Neuronal stem cell (in vitro differentiated cells): ENCODE data around the gene HOXD13.

ENCODE experiments used
- DNase-seq: peaks from one replicate; pipeline ENCODE4 v3.0.0-alpha.2; 2013; ENCODE audit warnings: low spot score
- H2AFZ ChIP-seq: one replicate; pipeline ENCODE4 v1.6.1; 2013; ENCODE audit warnings: mild to moderate bottlenecking, low read length, inconsistent platforms
- H2AK5ac ChIP-seq: 2 replicates; pipeline ENCODE4 v1.6.1; 2013; ENCODE audit warnings: low read depth, mild to moderate bottlenecking, inconsistent platforms, low read length, moderate library complexity, mixed read lengths
- H2BK120ac ChIP-seq: 2 replicates; pipeline ENCODE4 v1.6.1; 2013; ENCODE audit warnings: low read depth, mild to moderate bottlenecking, inconsistent platforms, low read length, moderate library complexity, mixed read lengths
- H2BK12ac ChIP-seq: one replicate; pipeline ENCODE4 v1.6.1; 2013; ENCODE audit warnings: low read length, inconsistent platforms
- H2BK15ac ChIP-seq: 2 replicates; pipeline ENCODE4 v1.6.1; 2013; ENCODE audit warnings: mild to moderate bottlenecking, low read length, inconsistent platforms, mixed read lengths
- H2BK5ac ChIP-seq: one replicate; pipeline ENCODE4 v1.6.1; 2013; ENCODE audit warnings: inconsistent platforms, mild to moderate bottlenecking, low read length, moderate library complexity
- H3K14ac ChIP-seq: one replicate; pipeline ENCODE4 v1.6.1; 2013; ENCODE audit warnings: low read length, inconsistent platforms
- H3K18ac ChIP-seq: 2 replicates; pipeline ENCODE4 v1.6.1; 2013; ENCODE audit warnings: low read length, inconsistent platforms
- H3K23ac ChIP-seq: 2 replicates; pipeline ENCODE4 v1.6.1; 2013; ENCODE audit warnings: low read depth, mild to moderate bottlenecking, mixed read lengths, low read length, inconsistent platforms; ENCODE audit not compliant: poor library complexity
- H3K27ac ChIP-seq: replicated peaks from 3 replicates; pipeline ENCODE4 v1.5.1; 2013; ENCODE audit warnings: low read length, inconsistent platforms
- H3K27me3 ChIP-seq, 3 experiments: 2 replicates each; pipeline ENCODE4 v1.6.1; 2013; ENCODE audit warnings: low read length in 3 of 3, mild to moderate bottlenecking in 2 of 3, inconsistent platforms in 1 of 3, low read depth in 1 of 3, mixed read lengths in 1 of 3, moderate library complexity in 1 of 3; ENCODE audit not compliant: control insufficient read depth in 3 of 3, insufficient read depth in 3 of 3
- H3K36me3 ChIP-seq, 2 donors: replicated peaks in 1 of 2; 2 replicates each; pipeline ENCODE4 v1.6.1; 2013; ENCODE audit warnings: low read length in 2 of 2; ENCODE audit not compliant: control insufficient read depth in 2 of 2, insufficient read depth in 2 of 2
- H3K4ac ChIP-seq: 2 replicates; pipeline ENCODE4 v1.6.1; 2013; ENCODE audit warnings: inconsistent platforms, mild to moderate bottlenecking, low read length, moderate library complexity
- H3K4me1 ChIP-seq, 2 donors: 1 replicate in 1 of 2; 2 replicates in 1 of 2; pipeline ENCODE4 v1.6.1; 2013; ENCODE audit warnings: low read length in 2 of 2, low read depth in 1 of 2; ENCODE audit not compliant: control insufficient read depth in 2 of 2, insufficient read depth in 1 of 2
- H3K4me2 ChIP-seq: one replicate; pipeline ENCODE4 v1.6.1; 2013; ENCODE audit warnings: mild to moderate bottlenecking, low read length, inconsistent platforms; ENCODE audit not compliant: insufficient read depth, poor library complexity, severe bottlenecking
- H3K4me3 ChIP-seq, 2 donors: 2 replicates each; pipeline ENCODE4 v1.5.1; 2013; ENCODE audit warnings: low read length in 2 of 2, mild to moderate bottlenecking in 2 of 2, inconsistent platforms in 1 of 2, moderate library complexity in 1 of 2
- H3K79me1 ChIP-seq: one replicate; pipeline ENCODE4 v1.6.1; 2013; ENCODE audit warnings: low read depth, mild to moderate bottlenecking, inconsistent platforms, low read length, moderate library complexity
- H3K9ac ChIP-seq: one replicate; pipeline ENCODE4 v1.6.1; 2013; ENCODE audit warnings: mild to moderate bottlenecking, low read depth, low read length, inconsistent platforms; ENCODE audit not compliant: poor library complexity
- H3K9me3 ChIP-seq, 2 donors: replicated peaks in 1 of 2; 2 replicates each; pipeline versions ENCODE3 to v1.6.1; 2013; ENCODE audit warnings: low read length in 2 of 2, mild to moderate bottlenecking in 2 of 2, inconsistent platforms in 1 of 2, low read depth in 1 of 2, mixed read lengths in 1 of 2, moderate library complexity in 1 of 2; ENCODE audit not compliant: control insufficient read depth in 2 of 2, insufficient read depth in 1 of 2
- H4K8ac ChIP-seq: one replicate; pipeline ENCODE4 v1.6.1; 2013; ENCODE audit warnings: low read depth, mild to moderate bottlenecking, inconsistent platforms, low read length, moderate library complexity
- H4K91ac ChIP-seq: one replicate; pipeline ENCODE4 v1.6.1; 2013; ENCODE audit warnings: low read length, low read depth, mild to moderate bottlenecking, inconsistent platforms; ENCODE audit not compliant: poor library complexity
- WGBS, 2 donors: extraction: QIAGEN DNeasy Blood & Tissue Kit; methylation state at CpG; one replicate each; pipeline ENCODE4 v1.1.7; 2013; ENCODE audit warnings: missing lambda C conversion rate in 2 of 2, mixed read lengths in 1 of 2; ENCODE audit not compliant: insufficient read length in 2 of 2, insufficient replicate concordance in 1 of 2; ENCODE audit errors: extremely low coverage in 2 of 2; 5-methylcytosine and 5-hydroxymethylcytosine counted together

The HOXD13 gene

DNA sequence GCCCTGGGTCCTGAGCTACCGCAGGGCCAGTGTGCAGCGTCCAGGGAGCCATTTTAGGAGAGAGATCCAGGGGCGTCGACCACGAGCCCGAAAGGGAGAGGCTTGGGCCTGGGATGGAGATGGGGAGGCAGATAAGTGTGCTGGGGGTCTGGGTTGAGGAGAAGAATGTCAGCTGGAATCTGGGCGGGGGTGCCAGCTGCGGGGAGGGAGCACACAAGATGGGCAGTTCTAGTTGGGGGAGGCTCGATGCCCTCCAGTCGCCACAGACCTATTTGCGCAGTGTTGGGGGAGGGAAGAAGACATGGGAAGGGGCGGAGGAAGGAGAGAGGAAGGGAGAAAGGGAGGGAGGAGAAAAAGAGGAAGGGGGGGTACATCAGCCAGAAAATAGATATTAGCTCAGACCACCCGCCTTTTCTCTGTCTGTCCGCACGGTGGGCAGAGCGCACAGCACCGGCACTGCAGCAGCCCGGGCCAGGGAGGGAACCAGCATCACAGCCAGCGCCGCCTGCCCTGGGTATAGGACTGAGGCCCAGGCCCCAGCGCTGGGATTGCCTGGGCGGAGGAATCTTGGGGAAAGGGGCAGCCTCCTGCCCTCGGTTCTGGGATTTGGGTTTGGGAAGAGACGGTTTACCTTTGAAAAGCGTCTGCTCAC, 12.7 kb downstream of the HOXD13 start:
- Histone ChIP-seq H3K27me3 (peaks cover 76 to 98% (median 97%) of the 10 kb centered on the region in 3 experiments), H4K91ac (no peak overlapping the region), H3K27ac (no peak overlapping the region), H3K14ac (no peak overlapping the region), H3K4me3 (peak overlapping the region in 1 of 2 donors; percentile 2), H2BK120ac (no peak overlapping the region), H3K4me2 (no peak overlapping the region), H3K9ac (no peak overlapping the region), H3K36me3 (no peaks in the 10 kb centered on the region), H3K4ac (no peak overlapping the region), H2BK12ac (no peak overlapping the region), H3K23ac (peak overlapping the region; percentile 65), H4K8ac (no peak overlapping the region), H2AFZ (peak overlapping the region; percentile 69), H2AK5ac (no peak overlapping the region), H3K79me1 (no peaks in the 10 kb centered on the region), H3K18ac (no peak overlapping the region), H2BK5ac (no peak overlapping the region), H3K9me3 (peaks cover 7 to 11% of the 10 kb centered on the region in 2 donors), H3K4me1 (peaks cover 0 to 1% of the 10 kb centered on the region in 2 donors), H2BK15ac (no peak overlapping the region)
- WGBS, 2 donors, result no CpG with 5 or more reads among the region's 25 CpGs
- no peak for DNase-seq

DNA sequence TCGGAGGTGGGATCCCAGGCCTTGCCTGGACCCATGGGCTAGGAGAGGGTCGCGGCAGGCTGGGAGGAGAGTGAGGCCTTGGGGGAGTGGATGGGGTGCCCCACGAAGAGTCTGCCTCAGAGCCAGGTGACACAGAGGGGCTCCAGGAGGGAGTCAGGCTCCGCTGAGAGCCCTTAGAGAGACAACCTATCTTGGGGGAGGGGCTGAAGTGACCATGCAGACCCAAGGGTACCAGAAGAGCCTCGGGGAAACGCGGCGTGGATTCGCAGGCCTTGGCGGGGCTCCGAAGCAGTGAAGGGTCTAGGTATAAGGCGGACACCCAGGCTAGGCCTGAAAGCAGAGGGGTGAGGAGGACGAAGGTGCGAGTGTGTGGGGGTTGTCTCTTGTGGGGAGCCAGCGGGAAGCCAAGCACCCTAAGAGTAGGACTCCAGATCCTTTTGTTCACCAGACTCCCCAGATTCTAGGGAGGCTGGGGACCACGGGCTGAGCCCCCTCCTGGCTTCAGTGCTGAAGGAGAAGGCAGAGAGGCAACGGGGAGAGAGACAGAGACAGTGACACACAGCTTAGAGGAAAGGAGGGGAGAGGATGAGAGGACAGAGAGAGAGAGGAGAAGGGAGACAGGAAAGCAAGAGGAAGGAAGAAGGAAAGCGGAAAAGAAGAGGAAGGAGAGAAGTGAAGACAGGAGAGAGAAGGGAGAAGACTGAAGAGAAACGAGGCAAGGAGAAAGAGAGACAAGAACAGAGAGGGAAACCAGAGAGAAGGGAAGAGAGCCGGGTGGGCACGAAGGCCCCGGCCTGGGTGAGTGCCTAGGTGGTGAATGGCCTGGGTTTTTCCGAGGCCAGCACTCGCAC, 13.4 kb downstream of the HOXD13 start:
- Histone ChIP-seq H3K36me3 (no peaks in the 10 kb centered on the region), H4K91ac (no peak overlapping the region), H3K27ac (no peak overlapping the region), H3K27me3 (peaks cover 69 to 98% (median 97%) of the 10 kb centered on the region in 3 experiments), H2BK12ac (no peak overlapping the region), H3K9me3 (peaks cover 5 to 7% of the 10 kb centered on the region in 2 donors), H2BK120ac (no peak overlapping the region), H4K8ac (no peak overlapping the region), H3K23ac (no peak overlapping the region), H2AK5ac (no peak overlapping the region), H3K79me1 (no peaks in the 10 kb centered on the region), H3K9ac (no peak overlapping the region), H3K14ac (no peak overlapping the region), H3K4me1 (peaks cover 0 to 1% of the 10 kb centered on the region in 2 donors), H2BK5ac (no peak overlapping the region), H3K18ac (no peak overlapping the region), H3K4me3 (peak overlapping the region in 1 of 2 donors; percentile 56), H3K4me2 (no peak overlapping the region), H2AFZ (peak overlapping the region; percentile 66), H2BK15ac (no peak overlapping the region), H3K4ac (no peak overlapping the region)
- DNase-seq, result no peak
- no CpG with 5 or more reads among the region's 25 CpGs for WGBS, 2 donors

DNA sequence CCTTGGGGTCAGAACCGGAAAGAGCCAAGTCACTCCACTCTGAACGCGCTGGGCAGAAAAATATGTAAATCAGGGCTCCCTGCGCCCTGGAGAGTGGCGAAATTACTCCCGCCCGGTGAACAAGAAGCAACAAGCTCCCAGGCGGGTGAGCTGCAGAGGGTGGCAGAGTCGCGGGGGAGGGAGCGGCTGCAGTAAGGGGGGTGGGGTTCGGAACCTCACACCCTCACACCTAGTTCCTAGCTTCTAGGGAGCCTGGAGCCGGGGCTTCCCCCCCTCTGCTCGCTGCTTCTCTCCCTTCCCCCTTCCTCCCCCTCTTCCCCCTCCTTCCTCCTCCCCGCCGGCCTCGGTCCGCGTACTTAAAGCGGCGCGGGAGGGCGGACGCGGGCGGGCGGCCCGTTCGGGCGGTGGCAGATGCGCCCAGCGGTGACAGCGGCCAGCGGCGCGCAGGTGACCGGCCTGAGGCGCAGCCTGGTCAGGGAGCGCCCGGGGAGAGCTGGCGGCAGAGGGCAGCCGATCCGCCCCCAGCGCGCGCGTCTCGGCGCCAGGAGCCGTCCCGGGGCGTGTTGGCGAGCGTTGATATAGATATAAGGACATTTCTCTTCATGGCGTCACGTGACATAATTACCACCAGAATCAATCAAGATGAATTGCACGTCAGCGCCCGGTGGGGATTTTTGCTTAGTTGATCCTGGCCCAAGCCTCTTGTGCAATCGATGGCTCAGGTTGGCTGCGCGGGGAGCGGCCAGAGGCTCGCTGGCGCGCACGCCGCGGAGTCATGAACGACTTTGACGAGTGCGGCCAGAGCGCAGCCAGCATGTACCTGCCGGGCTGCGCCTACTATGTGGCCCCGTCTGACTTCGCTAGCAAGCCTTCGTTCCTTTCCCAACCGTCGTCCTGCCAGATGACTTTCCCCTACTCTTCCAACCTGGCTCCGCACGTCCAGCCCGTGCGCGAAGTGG, 14.3 kb downstream of the HOXD13 start, which contains the start of gene HOXD11:
TSS of gene HOXD11 (plus strand) at position 700 of the 959 bp plus-strand sequence. CDS start at position 776, 76 bp downstream.
- no CpG with 5 or more reads among the region's 85 CpGs for WGBS, 2 donors
- Histone ChIP-seq H4K91ac (no peak within 1 kb of the TSS), H2BK120ac (no peak within 1 kb of the TSS), H3K14ac (no peak within 1 kb of the TSS), H2BK5ac (no peak within 1 kb of the TSS), H3K23ac (peak within 1 kb of the TSS; percentile 91), H3K9me3 (peaks cover 0 to 4% of the 10 kb centered on the region in 2 donors), H3K4ac (no peak within 1 kb of the TSS), H3K4me1 (peaks cover 0 to 1% of the 10 kb centered on the region in 2 donors), H2BK15ac (no peak within 1 kb of the TSS), H2AFZ (peak within 1 kb of the TSS; percentile 66), H3K27me3 (peaks cover 63 to 98% (median 97%) of the 10 kb centered on the region in 3 experiments), H3K36me3 (no peaks in the 10 kb centered on the region), H4K8ac (no peak within 1 kb of the TSS), H3K18ac (no peak within 1 kb of the TSS), H2AK5ac (no peak within 1 kb of the TSS), H3K79me1 (no peaks in the 10 kb centered on the region), H2BK12ac (no peak within 1 kb of the TSS), H3K27ac (no peak within 1 kb of the TSS), H3K4me2 (peak within 1 kb of the TSS; percentile 33), H3K9ac (no peak within 1 kb of the TSS), H3K4me3 (no peak within 1 kb of the TSS)
- DNase-seq, result no peak
